GM18499 (cell line): Measurements from ENCODE around the gene LIMS2.

Experiments
- ATAC-seq: cut with Tn5 transposase; IDR thresholded peaks from one replicate; pipeline ENCODE4 v1.9.1; 2021; ENCODE audit warnings: moderate number of reproducible peaks; ENCODE audit not compliant: insufficient read depth, unreplicated experiment

Gene LIMS2

GRCh38 chr2:127675331-127676261 is at the start of gene LIMS2:
TSS of gene LIMS2 (minus strand) at chr2:127675530. CDS start at chr2:127675024, 506 bp downstream.
- no peak for ATAC-seq

GRCh38 chr2:127722807-127723206 is 47.5 kb upstream of the LIMS2 start:
- ATAC-seq = no peak

DNA sequence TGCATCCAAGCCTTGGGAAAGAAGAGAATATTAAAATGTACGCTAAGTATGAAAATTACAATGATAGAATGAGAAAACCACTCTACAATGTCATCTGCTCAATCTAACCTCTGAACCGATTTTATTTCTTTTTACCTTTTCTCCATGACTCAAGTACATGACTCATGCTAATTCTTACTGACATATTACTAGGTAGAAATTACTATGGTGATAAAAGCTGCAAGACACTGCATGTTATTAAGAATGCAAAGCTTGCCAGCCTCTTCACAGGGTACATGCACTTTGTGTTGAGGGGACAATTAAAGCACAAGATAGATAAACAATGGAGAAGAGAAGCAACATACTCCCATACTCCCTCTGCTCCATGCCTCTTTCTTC is 46.6 kb upstream of the LIMS2 start:
- no peak for ATAC-seq

DNA sequence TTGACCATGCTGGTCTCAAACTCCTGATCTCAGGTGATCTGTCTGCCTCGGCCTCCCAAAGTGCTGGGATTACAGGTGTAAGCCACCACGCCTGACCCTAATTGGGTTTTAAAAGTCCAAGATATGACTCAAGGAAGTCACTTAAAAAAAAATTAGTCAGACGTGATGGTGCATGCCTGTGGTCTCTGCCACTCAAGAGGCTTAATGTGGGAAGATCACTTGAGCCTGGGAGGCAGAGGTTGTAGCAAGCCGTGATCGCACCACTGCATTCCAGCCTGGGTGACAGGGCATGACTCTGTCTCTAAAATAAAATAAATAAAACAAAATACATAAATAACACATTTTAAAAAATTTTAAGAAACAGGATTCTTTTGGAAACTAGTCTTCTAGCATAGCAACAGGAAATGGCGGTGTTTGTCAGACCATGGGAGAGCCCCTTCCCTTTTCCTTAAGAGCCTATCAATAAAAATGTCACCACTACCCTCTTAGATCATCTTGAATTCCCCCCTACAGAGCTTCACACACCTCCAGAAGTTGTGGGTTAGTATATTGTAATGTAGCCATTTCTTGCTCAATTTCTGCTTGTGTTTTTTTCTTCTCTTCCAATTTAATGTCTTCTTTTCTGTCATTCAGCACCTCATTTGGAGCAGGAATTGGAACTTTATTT is 46.1 kb upstream of the LIMS2 start:
- ATAC-seq = no peak

- no peak for ATAC-seq
Observed at GRCh38 chr2:127719301-127720218, 44.2 kb upstream of the LIMS2 start.

- no peak for ATAC-seq
Observed at GRCh38 chr2:127718271-127718670, 42.9 kb upstream of the LIMS2 start.

DNA sequence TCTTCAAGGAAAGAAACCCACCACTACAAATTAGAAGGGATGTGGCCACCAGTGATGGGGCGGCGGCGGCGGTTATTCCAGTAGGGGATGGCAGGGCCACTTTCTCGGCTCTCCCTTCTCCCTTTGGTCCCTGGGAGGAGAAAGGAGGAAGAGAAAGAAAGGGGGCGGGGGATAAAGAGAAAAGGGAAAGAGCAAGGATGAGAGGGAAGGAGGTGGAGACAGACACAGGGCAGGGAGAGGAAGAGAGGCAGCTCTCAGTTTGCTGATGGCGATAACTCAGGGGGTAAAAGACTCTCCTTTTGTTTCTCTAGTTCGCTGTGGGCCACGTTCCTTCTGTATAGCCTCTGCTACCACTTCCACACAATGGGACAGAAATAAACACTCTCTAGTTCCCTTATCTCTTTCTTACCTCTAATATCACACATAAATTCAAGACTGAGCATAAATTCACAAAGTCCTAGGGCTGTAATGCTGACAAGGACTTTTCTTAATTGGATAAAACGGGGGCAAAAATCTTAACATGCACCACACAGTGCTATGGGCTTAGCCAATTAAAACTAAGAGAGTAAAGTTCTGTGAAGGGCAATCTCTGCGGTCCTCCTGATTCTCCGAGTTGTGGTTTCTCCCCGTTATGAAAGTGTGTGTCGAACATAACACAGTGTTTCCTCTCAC is 40.6 kb upstream of the LIMS2 start:
- ATAC-seq = no peak

GRCh38 chr2:127713562-127713961 is 38.2 kb upstream of the LIMS2 start:
- ATAC-seq = no peak

DNA sequence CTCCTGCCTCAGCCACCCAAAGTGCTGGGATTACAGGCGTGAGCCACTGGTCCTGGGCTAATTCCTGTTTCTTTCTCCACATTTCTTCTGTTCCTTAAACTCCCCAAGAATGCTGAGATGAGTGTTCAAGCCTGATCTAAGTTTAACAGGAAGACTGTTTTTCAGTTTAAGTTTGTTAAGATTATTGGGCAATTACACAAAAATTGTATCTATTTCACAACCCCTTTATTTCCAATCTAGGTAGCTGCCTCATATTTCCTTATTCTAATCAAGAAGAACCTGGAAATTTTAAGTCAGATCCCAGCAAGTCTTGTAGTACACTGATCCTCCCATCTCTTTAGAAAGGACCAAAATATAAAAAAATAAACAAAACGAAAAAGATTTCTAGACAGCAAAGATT is 37.7 kb upstream of the LIMS2 start:
- no peak for ATAC-seq

- ATAC-seq = no peak
Observed at GRCh38 chr2:127709336-127709735, 34.0 kb upstream of the LIMS2 start.

DNA sequence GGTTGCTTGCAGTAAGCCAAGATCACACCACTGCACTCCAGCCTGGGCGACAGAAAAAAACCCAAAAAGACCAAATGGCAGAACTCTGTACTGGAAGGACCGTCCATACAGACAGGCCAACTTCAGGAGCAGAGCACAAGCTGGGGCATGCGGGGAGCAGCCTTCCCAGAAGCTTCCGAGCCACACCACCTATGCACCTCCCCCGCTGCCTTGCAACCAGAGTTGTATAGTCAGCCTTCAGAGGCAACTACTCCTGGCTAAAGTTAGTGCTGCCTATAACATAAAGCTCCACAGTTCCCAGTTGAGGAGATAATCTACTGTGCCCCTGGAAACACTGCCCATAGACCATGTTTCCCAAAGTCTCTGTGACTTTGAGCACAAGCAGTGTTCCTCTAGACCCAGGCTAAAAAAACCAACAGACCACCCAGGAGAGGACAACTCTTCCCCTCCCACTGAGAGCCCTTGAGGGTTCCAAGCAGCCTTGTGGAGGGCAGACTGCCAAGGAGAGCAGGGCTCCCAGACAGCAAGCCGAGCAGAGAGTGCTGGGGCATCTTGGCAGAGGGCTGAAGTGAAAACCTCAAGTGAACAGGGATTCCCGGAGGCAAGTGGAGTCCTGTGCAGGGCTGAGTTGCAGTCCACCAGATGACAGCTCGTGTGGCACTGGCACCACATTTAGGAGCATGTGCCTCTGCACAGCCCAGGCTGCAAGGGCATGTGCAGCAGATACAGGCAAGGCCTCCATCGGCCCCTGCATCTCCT is 32.7 kb upstream of the LIMS2 start:
- no peak for ATAC-seq

DNA sequence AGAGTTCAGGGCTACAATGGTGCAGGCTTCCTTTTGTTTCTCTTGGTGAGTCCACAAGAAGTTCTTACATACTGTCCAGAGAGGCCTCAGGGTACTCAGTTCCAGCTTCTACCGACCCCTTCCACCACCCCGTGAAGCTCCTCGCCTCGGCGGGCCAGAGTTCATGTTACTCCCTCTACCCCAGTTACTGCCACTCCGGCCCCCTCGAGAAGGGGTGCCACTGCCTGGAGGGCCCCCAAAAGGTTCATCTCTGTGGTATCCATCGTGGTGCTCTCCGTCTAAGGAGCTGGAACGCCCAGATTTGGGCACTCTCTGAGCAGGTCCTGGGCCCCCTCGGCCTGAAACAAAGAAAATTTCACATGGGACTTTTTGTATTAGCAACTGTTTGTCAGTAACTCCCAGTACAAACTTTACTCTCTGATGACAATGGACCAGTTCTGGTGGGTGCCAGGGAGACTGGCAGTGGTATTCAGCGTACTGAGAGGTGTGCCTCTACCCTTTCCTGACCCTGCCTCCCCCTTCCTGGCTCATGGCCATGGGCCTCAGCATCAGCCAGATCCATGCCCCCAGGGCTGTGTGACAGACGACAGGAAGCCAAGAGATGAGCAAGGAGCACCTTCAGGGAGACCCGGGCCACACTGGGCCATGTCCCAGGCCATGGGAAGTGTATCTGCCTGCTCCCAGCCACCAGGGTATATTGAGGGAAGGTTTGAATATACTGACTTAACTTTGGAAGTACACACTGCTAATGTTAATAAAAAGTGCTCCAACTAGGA is 31.1 kb upstream of the LIMS2 start:
- no peak for ATAC-seq

GRCh38 chr2:127705391-127706065 is 30.2 kb upstream of the LIMS2 start:
- ATAC-seq = no peak

- no peak for ATAC-seq
Observed at GRCh38 chr2:127704641-127705390, 29.5 kb upstream of the LIMS2 start.

- ATAC-seq = no peak
Observed at GRCh38 chr2:127703282-127703681, 28.0 kb upstream of the LIMS2 start.

DNA sequence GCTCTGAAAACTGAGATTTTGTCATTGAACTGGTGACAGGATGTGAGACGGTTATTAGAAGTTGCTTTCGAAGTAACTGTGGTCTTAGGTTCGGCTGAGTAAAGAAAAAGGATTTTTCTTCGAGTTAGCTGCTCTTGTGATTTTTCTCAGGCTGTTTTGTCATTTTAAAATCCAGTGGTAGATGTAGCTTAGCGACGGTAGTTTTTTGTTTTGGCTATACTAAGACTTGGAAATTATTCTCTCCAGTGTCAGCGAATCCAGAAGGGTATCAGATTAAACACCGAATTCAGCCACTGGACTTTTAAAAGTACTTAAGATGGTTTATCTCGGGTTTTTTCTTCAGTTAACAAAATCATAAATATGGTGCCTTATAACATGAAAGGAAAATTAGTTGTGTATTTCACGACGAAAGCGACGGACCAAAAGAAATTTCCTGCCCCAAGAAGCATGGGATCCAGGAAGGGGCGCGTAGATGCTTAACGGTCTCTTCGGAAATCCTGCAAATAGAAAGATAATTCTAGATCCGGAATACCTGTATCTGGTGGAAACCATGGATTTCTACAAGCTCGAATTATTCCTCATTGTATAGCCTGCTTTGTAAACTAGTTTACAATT is 27.2 kb upstream of the LIMS2 start:
- no peak for ATAC-seq
